SW480 (cell line): Measurements from ENCODE around the gene NOTO.
"Not testable (repeated sequence)": the region's sequence is repeated elsewhere in the genome, so short reads cannot be mapped to it uniquely, and the experiment has no call there.

Experiments
- DNase-seq: peaks from one replicate; pipeline ENCODE4 v3.0.0-alpha.2; 2016; ENCODE audit warnings: low spot score

Gene NOTO

DNA sequence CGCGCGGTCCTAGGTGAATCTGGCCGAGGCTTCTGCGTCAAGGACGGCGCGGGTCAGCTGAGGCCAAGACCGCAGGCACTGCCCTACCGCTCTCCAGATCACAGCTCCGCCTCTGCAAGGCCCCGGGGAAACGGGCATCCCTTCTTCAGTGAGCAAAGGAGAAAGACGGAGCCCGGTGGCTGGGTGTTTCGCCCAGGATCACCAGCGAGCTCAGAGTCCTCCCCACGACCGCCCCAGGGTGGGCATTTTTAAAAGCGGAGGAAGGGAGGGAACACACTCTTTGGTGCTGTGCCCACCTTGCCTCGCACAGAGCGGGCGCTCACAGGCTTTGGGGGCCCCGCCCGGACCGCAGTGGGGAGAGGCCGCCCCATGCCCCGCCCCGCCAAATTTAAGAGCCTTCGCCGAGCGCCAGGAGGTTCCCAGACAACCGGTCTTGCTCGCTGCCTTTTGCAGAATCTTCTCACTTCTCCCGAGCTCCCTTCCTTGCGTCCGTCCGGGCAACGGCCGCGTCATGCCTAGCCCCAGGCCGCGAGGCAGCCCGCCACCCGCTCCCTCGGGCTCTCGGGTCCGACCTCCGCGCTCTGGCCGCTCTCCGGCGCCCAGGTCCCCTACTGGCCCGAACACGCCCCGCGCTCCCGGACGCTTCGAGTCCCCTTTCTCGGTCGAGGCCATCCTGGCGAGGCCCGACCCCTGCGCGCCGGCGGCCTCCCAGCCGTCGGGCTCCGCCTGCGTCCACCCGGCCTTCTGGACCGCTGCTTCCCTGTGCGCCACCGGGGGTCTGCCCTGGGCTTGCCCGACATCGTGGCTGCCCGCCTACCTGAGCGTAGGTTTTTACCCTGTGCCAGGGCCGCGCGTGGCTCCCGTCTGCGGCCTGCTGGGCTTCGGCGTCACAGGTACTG is at the start of gene NOTO:
NOTO (plus strand) TSS at position 419 of the 899 bp plus-strand sequence; CDS start at position 512, 93 bp downstream.
- DNase-seq, result no peak

DNA sequence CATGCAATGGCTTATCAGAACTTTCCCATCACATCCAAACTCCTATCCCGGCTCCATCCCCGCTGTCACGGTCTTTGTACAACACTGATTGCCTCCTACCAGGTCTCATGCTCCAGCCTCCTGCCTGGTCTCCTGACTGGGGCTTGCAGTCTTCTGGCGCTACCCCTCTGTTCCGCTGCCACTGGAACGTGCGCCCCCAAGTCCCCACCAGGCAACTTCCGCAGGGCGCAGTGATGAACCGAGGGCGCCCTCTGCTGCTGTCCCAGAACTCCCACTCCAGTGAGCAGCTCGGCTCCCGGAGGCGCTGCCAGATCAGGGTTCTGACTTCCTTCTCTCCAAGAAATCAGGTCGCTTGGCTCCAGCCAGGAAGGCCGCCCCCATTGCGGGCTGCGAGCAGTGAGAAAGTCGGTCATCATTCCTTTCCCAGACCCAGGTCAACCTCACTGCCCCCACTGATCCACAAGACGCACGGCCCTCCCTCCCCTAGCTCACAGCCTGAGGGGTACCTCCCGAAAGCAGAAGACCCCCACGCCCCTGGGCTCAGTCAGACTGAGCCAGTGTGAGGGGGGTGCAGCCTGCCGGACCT is 45.7 kb upstream of the NOTO start:
- peak; percentile 36 for DNase-seq

GRCh38 chr2:73162856-73163391 is 39.5 kb upstream of the NOTO start:
- no peak for DNase-seq

DNA sequence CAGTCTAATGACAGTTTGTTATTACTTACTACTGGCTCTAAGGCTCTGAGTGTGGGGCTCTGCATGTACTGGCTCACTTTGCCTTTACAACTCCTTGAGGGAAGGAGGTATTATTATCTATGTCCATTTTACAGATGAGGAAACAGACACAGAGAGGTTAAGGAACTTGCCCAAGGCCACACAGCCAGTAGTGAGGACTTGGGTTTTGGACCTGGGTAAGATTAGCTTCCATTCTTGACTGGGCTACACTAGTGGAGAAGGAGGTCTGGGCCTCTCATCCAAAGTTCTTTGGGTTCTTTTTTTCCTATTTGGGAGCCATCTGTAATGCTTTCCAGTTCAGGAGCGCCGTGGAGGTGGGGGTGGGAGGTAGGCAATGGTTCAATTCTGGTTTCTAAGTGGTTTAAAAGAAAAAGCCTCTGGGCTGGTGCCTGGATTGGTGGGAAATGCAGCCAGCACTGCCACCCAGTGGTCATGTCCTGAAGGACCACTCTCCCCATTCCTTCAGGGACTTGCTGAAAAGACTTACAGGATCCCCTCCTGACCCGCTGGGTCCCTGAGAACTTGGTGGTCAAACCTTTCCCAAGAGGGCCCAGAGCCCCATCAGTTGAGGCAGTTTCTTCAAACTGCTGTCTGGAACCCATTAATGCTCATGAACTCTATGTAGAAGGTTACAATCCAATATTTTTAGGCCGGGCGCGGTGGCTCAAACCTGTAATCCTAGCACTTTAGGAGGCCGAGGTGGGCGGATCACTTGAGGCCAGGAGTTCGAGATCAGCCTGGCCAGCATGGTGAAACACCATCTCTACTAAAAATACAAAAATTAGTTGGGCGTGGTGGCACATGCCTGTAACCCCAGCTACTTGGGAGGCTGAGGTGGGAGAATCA is 38.6 kb upstream of the NOTO start:
- peak; percentile 67 for DNase-seq

DNA sequence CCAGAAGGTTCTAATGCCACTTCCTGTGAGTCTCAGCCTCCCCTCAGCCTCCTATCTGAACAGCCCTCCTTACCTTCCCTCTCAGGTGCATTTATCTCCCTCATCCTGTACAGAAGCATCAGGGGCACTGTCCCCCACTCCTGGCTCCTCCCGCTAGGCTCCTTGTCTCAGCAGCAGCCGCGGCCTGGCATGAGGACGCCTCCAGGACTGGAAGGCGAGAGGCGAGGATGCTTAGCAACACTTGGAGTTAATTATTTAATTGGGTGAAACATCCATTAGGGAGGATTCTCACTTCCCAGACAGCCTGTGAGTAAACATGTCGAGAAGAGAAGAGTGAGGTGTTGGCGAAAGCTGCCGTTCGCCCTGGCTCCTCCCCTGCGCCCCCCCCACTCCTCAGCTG is 36.4 kb upstream of the NOTO start:
- not testable (repeated sequence) for DNase-seq

- DNase-seq, result not testable (repeated sequence)
Measured at GRCh38 chr2:73166813-73167212, 35.6 kb upstream of the NOTO start.

DNA sequence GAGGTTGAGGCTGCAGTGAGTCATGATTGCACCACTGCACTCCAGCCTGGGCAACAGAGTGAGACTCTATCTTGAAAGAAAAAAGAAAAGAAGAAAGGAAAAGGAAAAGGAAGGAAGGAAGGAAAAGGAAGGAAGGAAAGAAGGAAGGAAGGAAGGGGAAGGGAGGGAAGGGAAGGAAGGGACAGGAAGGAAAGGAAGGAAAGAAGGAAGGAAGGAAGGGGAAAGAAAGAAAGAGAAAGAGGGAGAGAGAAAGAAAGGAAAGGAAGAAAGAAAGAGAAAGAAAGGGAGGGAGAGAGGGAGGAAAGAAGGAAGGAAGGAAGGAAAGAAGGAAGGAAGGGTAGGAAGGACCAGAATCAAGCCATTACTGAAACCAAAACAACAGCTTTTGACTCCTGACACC is 34.0 kb upstream of the NOTO start:
- not testable (repeated sequence) for DNase-seq

DNA sequence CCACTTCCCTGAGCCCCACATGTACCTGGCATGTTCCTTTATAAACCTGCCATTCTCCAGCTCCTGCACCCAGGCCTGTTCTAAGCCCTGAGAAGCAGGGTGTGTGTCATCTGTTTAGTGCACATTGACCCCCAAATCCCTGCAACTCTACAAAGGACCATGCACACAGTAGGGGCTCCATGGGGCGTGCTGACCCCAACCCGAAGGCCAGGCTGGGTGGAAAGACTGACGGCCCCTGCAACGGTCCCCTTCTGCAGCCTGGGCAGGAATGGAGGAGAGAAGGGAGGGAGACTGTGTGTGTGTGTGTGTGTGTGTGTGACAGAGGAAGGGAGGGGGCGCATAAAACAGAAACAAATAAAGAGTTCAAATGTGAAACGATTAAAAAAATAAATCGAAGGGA is 32.0 kb upstream of the NOTO start:
- not testable (repeated sequence) for DNase-seq

- peak; percentile 29 for DNase-seq
Measured at GRCh38 chr2:73172963-73173362, 29.4 kb upstream of the NOTO start.

GRCh38 chr2:73173781-73174180 is 28.6 kb upstream of the NOTO start:
- no peak for DNase-seq

DNA sequence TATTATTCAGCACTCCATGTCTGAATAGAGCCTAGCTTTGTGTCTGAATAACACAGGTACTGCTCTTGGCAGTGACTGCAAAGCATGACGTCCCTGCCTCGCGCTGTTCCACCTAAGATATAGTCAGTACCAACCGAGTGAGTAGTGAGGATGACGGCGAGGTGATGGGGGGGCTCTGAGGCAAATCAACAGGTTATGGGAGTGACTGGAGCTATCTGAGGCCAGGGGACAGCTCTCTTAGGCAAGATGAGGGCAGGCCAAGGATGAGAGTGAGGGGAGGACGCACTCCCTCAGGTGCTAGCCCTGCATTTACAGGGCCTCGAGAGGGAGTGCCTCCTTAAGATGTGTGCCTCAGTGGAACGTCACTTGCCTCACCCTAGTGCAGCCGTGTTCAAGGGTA is 28.1 kb upstream of the NOTO start:
- DNase-seq, result no peak

- no peak for DNase-seq
Measured at GRCh38 chr2:73174941-73175662, 27.3 kb upstream of the NOTO start.

GRCh38 chr2:73175663-73176204 is 26.6 kb upstream of the NOTO start:
- DNase-seq, result peak; percentile 31

DNA sequence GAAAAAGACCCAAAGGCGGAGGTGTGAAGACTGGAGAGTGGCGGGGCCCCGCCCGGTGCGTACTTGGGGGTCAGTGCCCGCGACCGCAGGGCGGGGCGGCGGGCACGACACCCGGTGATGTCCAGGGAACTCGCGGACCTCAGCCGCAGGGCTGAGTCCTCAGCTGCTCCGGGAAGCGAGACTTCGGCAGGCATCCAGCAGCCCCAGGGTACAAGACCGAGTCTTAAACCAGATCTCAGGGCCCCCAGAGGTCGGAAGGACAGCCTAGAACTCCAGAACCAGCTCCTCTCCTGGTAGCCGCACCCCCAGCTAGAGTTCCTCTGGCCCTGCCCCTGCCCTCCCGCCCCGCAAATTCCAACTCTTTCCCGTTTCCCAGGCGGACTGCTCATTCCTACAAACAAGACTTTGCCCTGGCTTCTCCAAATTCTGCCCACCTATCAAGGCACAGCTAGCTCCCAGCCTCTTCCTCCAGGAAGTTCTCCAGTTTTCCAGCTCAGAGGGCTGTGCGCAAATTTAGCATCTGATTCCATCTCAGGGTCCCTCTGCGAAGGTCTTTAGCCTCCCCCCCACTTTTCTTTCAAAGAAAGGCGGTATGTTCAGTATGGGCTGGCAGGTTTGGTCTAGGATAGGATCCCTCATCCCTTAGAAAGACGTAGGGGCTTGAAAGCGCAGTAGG is 26.0 kb upstream of the NOTO start:
- peak; percentile 20 for DNase-seq

- DNase-seq, result peak; percentile 72
Measured at GRCh38 chr2:73176881-73177644, 25.3 kb upstream of the NOTO start.

DNA sequence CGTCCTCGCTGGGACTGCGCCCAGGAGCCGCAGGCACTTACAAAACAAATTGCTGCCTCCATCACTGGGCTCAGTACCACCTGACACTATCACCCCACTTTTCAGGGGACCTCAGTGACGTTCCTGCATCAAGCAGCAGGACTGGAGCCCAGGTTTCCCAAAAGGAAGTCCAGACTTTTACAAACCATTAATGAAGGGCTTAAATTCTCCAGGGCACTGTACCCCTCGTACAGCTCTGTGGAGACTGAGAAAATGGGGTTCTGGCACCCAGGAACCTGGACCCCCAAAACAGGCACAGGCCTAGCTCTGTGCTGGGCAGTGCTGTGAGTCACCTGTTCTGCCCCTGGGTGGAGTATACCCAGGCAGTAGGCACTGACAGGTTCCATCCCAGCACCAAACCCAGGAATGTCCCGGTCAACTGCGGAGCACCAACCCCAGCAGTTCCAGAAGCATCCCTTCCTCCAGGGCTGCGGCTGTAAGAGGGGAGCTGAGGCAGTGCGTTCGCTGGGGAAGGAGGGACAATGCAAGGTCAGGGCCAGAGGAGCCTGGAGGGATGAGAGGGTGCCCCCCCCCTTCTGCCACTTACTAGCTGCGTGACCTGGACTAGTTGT is 24.6 kb upstream of the NOTO start:
- no peak for DNase-seq

GRCh38 chr2:73185965-73186364 is 16.4 kb upstream of the NOTO start:
- DNase-seq, result peak; percentile 86

DNA sequence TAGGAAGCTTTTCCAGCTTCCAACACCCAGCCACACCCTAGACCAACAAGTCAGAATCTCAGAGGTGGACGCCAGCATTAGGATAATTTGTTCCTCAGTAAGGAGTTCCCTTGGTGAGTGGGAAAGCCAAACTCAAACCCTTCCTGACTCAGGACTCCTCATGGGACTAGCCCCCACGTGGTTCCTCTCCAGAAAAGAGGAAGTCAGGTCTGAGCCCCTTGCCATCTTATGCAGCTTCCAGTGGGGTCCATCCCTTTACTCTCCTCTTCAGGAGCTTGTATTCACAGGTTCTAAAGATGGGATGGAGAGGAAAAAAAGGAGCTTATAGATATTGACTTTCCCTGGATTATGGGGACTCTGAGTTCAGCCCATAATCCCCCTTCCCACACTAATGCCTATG is 14.8 kb upstream of the NOTO start:
- DNase-seq, result no peak

GRCh38 chr2:73197579-73197978 is 4.8 kb upstream of the NOTO start:
- no peak for DNase-seq
